Keratinocyte (primary cell): Measurements from ENCODE around the gene CHST8. TPM values are rescaled to one million over a fixed set of nuclear protein-coding genes. Genes with fewer than 3 reads are reported as not detected.

Source experiments
- DNase-seq: peaks from one replicate; pipeline ENCODE4 v3.0.0-alpha.2; 2011; ENCODE audit warnings: low read depth, missing footprints, low spot score
- FAIRE-seq: peaks from 2 replicates; lab custom pipeline; 2011; peaks lifted over from hg19 to GRCh38; lab: Jason Lieb, UNC
- H2AFZ ChIP-seq: 2 replicates; pipeline ENCODE4 v1.6.0; 2012; ENCODE audit warnings: low read length, control low read depth, inconsistent platforms; ENCODE audit not compliant: control insufficient read depth
- H3K27ac ChIP-seq: 2 replicates; pipeline ENCODE4 v1.5.1; 2011; ENCODE audit warnings: low read length; ENCODE audit not compliant: control insufficient read depth, insufficient read depth
- H3K27me3 ChIP-seq: 3 replicates; pipeline ENCODE4 v1.6.0; 2011; ENCODE audit warnings: low read length; ENCODE audit not compliant: control insufficient read depth, insufficient read depth; ENCODE audit errors: extremely low read depth
- H3K36me3 ChIP-seq, 2 experiments: 2 replicates in 1 of 2; 3 replicates in 1 of 2; pipeline ENCODE4 v1.5.1; 2011; ENCODE audit warnings: low read length in 2 of 2, mild to moderate bottlenecking in 1 of 2; ENCODE audit not compliant: control insufficient read depth in 2 of 2, insufficient read depth in 2 of 2; ENCODE audit errors: extremely low read depth in 1 of 2
- H3K4me1 ChIP-seq: 3 replicates; pipeline ENCODE4 v1.5.1; 2011; ENCODE audit warnings: low read length; ENCODE audit not compliant: control insufficient read depth, insufficient read depth; ENCODE audit errors: extremely low read depth
- H3K4me2 ChIP-seq: 3 replicates; pipeline ENCODE4 v1.6.0; 2011; ENCODE audit warnings: low read depth, low read length; ENCODE audit not compliant: control insufficient read depth, insufficient read depth; ENCODE audit errors: extremely low read depth
- H3K4me3 ChIP-seq, 3 experiments: fragments of 200-600 bp in 1 of 3; sonication (generic) in 1 of 3; 2 replicates in 2 of 3; 3 replicates in 1 of 3; pipeline ENCODE4 v1.5.1; 2011 to 2016; ENCODE audit warnings: low read length in 3 of 3, mild to moderate bottlenecking in 3 of 3, control low read depth in 2 of 3, inconsistent platforms in 1 of 3, low read depth in 1 of 3, mixed read lengths in 1 of 3, mixed run types in 1 of 3, moderate library complexity in 1 of 3; ENCODE audit not compliant: control insufficient read depth in 2 of 3, insufficient read depth in 2 of 3; ENCODE audit errors: extremely low read depth in 1 of 3
- H3K79me2 ChIP-seq: 2 replicates; pipeline ENCODE4 v1.6.0; 2012; ENCODE audit warnings: low read length; ENCODE audit not compliant: control insufficient read depth, insufficient read depth
- H3K9ac ChIP-seq: 3 replicates; pipeline ENCODE4 v1.6.0; 2011; ENCODE audit warnings: low read length; ENCODE audit not compliant: control insufficient read depth, insufficient read depth; ENCODE audit errors: extremely low read depth
- H3K9me1 ChIP-seq: 3 replicates; pipeline ENCODE4 v1.6.0; 2011; ENCODE audit warnings: low read length; ENCODE audit not compliant: control insufficient read depth, insufficient read depth; ENCODE audit errors: extremely low read depth
- H3K9me3 ChIP-seq: 2 replicates; pipeline ENCODE4 v1.5.1; 2012; ENCODE audit warnings: low read depth, low read length; ENCODE audit not compliant: control insufficient read depth
- H4K20me1 ChIP-seq: 3 replicates; pipeline ENCODE4 v1.6.0; 2011; ENCODE audit warnings: low read length; ENCODE audit not compliant: control insufficient read depth, insufficient read depth; ENCODE audit errors: extremely low read depth
- EZH2 ChIP-seq: IDR thresholded peaks from one replicate; pipeline ENCODE4 v1.6.1; 2012; ENCODE audit warnings: inconsistent platforms, mild to moderate bottlenecking, low read length, moderate library complexity
- dilution Hi-C: fragments of 300-500 bp; cut with MboI; formaldehyde crosslinking; loops from one replicate; pipeline ENCODE4 v1.7.0; 2020; ENCODE audit warnings: low sequenced_read_pairs; ENCODE audit not compliant: extremely low pct_ligation_motif_present
- polyA plus RNA-seq, 5 experiments: library from polyadenylated mRNA; depleted of rRNA in 3 of 5; stranded (reverse) in 3 of 5; stranded (forward) in 1 of 5; unstranded in 1 of 5; fragments of >200 nt; gene quantifications; 1 replicate in 1 of 5; 2 replicates in 3 of 5; 3 replicates in 1 of 5; pipeline versions ENCODE4 v1.2.1 to v1.2.3, GENCODE V29; 2011 to 2012; ENCODE audit warnings: missing spikeins in 2 of 5, low read depth in 1 of 5, low replicate concordance in 1 of 5
- TF ChIP-seq, protein P1 (sequence below), 3 experiments: IDR thresholded peaks in 1 of 3; conservative IDR thresholded peaks in 1 of 3; optimal IDR thresholded peaks in 1 of 3; 2 replicates in 2 of 3; 3 replicates in 1 of 3; pipeline versions ENCODE3 to v1.5.1; 2011; ENCODE audit warnings: low read length in 3 of 3, mild to moderate bottlenecking in 3 of 3, moderate library complexity in 2 of 3, control low read depth in 1 of 3, inconsistent platforms in 1 of 3; ENCODE audit not compliant: insufficient read depth in 2 of 3; ENCODE audit errors: extremely low read depth in 1 of 3

CHST8 gene
- polyA plus RNA-seq, 1 donor (not counting 4 experiments of a cell fraction or from before 2014, with no cell fraction given) = not detected

DNA sequence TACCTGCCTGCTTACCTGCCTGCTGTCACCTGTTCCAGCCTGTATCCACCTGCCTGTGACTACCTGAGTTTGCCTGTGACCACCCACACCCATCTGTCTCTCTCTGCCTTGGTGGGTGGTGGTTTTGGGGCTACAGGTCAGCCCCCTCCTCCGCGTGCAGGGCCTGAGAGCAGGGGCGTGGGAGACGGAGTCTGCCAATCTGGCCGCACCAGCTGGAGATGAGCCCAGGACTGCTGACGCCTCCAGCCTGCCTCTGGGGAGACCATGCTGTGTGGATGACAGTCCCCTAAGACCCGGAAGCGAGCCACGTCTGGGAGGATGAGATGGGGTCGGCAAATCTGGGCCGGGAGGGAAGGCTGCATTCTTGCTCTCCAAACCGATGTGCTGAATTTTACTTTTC, 159.0 kb downstream of the CHST8 start:
- Histone ChIP-seq H3K27me3 (peaks cover 27% of the 10 kb centered on the region), H2AFZ (no peak overlapping the region), H3K9me3 (no peaks in the 10 kb centered on the region), H3K4me2 (no peak overlapping the region), H3K4me1 (peaks cover 4% of the 10 kb centered on the region), H4K20me1 (no peaks in the 10 kb centered on the region), H3K27ac (no peak overlapping the region), H3K4me3 (no peak overlapping the region), H3K36me3 (no peaks in the 10 kb centered on the region), H3K79me2 (no peaks in the 10 kb centered on the region), H3K9me1 (no peaks in the 10 kb centered on the region), H3K9ac (no peak overlapping the region)
- TF ChIP-seq EZH2 = no peak
- TF ChIP-seq, protein P1, sequence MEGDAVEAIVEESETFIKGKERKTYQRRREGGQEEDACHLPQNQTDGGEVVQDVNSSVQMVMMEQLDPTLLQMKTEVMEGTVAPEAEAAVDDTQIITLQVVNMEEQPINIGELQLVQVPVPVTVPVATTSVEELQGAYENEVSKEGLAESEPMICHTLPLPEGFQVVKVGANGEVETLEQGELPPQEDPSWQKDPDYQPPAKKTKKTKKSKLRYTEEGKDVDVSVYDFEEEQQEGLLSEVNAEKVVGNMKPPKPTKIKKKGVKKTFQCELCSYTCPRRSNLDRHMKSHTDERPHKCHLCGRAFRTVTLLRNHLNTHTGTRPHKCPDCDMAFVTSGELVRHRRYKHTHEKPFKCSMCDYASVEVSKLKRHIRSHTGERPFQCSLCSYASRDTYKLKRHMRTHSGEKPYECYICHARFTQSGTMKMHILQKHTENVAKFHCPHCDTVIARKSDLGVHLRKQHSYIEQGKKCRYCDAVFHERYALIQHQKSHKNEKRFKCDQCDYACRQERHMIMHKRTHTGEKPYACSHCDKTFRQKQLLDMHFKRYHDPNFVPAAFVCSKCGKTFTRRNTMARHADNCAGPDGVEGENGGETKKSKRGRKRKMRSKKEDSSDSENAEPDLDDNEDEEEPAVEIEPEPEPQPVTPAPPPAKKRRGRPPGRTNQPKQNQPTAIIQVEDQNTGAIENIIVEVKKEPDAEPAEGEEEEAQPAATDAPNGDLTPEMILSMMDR (optimal IDR thresholded peaks at IDR 0.05 in 1 of 3, IDR thresholded peaks at IDR 0.05 in 1 of 3, conservative IDR thresholded peaks at IDR 0.05 in 1 of 3; ENCODE audit: extremely low read depth in 1 of 3, insufficient read depth in 2 of 3, low read length in 3 of 3) = no peak
- dilution Hi-C loops = no loop called here
- DNase-seq = no peak
- FAIRE-seq = no peak

DNA sequence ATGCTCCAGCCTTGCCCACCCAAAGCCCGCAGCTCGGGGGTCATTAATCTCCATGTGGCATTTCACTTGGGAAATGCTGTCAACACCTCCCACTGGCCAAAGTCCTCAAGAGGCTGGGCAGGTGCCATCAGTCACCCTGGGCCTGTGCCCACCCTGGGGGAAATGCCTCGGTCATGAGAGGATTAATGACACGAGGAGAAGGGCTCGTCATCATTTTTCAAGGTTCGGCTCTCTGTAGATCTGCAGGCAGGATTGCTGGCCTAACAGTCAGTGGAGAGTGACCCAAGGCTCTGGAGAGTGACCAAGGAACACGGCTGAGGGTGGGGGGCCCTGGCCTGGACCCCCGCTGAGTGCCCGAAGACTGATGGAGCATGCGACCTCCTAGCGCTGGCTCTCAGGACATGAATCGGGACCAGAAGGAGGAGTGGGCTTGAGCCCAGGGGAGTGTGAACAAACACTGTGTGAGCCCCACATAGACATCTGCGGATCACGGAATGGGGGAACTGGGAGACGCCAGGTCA, 159.7 kb downstream of the CHST8 start:
- Histone ChIP-seq H3K27me3 (peaks cover 27% of the 10 kb centered on the region), H3K4me1 (peaks cover 8% of the 10 kb centered on the region), H3K27ac (no peak overlapping the region), H3K9me3 (no peaks in the 10 kb centered on the region), H3K4me2 (no peak overlapping the region), H3K36me3 (no peaks in the 10 kb centered on the region), H3K9ac (no peak overlapping the region), H3K4me3 (no peak overlapping the region), H3K79me2 (no peaks in the 10 kb centered on the region), H4K20me1 (no peaks in the 10 kb centered on the region), H2AFZ (no peak overlapping the region), H3K9me1 (no peaks in the 10 kb centered on the region)
- dilution Hi-C loops = no loop called here
- DNase-seq = no peak
- FAIRE-seq = no peak
- TF ChIP-seq EZH2 = no peak
- TF ChIP-seq, protein P1 (optimal IDR thresholded peaks at IDR 0.05 in 1 of 3, IDR thresholded peaks at IDR 0.05 in 1 of 3, conservative IDR thresholded peaks at IDR 0.05 in 1 of 3; ENCODE audit: extremely low read depth in 1 of 3, insufficient read depth in 2 of 3, low read length in 3 of 3) = no peak
